Kidney epithelial cell (primary cell): ENCODE results near the gene TCAP. TPM values are rescaled to one million over a fixed set of nuclear protein-coding genes. Genes with fewer than 3 reads are reported as not detected.

ENCODE experiments used
- DNase-seq: peaks from one replicate; pipeline ENCODE4 v3.0.0-alpha.2; 2010; ENCODE audit warnings: low read depth
- H3K27me3 ChIP-seq: 2 replicates; pipeline ENCODE4 v1.6.0; 2011; ENCODE audit warnings: low read length; ENCODE audit not compliant: control insufficient read depth, insufficient read depth
- H3K36me3 ChIP-seq: 2 replicates; pipeline ENCODE4 v1.5.1; 2011; ENCODE audit warnings: low read length; ENCODE audit not compliant: control insufficient read depth, insufficient read depth
- H3K4me3 ChIP-seq: 2 replicates; pipeline ENCODE4 v1.5.1; 2011; ENCODE audit warnings: low read depth, mild to moderate bottlenecking, control low read depth, low read length
- total RNA-seq: library from RNA; depleted of rRNA; stranded (reverse); fragments of >200 nt; gene quantifications from 2 replicates; pipeline ENCODE4 v1.2.3, GENCODE V29; 2015
- TF ChIP-seq, protein P1 (sequence below): IDR thresholded peaks from 2 replicates; pipeline ENCODE4 v1.5.1; 2011; ENCODE audit warnings: mild to moderate bottlenecking, moderate library complexity, low read length, control low read depth, inconsistent platforms; ENCODE audit not compliant: insufficient read depth, poor library complexity, severe bottlenecking

Gene TCAP
- total RNA-seq, 1 donor from 2014 or later: 0.84 TPM

DNA sequence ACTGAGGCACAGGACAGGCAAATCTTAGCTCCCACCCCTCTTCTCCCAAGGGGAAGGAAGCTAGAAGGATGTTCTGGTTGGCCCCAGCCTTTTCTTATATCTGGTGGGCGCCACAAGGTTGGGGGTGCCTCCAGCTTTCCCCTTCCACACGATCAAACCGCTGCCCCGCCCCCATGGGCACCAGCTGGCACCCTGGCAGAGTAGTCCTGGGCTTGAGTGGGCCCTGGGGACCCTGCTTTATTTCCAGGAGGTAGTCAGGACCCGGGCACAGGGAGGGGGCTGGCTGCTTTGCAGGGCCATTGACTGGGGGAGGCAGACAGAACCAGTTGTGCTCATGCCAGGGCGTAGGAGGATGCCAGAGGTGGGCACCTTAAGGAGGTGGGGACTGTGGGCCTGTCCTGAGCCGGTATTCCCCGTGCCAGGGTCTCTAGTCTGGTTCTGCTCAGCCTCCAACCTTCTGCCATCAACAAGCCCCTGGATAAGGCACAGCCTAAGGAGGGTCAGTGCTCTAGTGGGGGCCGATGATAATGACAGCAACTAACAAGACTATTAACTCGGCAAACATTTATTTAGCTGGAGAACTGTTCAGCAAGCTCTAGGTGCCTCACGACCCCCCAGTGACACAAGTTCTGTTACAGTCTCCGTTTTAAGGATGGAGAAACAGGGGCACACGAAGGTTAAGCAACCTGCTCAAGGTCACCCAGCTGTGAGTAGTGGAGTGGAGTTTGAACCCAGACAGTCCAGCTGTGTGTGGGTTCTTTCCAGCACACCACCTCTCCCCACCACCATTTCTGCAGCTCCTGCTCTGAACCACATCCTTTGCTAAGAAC lies 46.0 kb upstream of the TCAP start:
- TF ChIP-seq, protein P1, sequence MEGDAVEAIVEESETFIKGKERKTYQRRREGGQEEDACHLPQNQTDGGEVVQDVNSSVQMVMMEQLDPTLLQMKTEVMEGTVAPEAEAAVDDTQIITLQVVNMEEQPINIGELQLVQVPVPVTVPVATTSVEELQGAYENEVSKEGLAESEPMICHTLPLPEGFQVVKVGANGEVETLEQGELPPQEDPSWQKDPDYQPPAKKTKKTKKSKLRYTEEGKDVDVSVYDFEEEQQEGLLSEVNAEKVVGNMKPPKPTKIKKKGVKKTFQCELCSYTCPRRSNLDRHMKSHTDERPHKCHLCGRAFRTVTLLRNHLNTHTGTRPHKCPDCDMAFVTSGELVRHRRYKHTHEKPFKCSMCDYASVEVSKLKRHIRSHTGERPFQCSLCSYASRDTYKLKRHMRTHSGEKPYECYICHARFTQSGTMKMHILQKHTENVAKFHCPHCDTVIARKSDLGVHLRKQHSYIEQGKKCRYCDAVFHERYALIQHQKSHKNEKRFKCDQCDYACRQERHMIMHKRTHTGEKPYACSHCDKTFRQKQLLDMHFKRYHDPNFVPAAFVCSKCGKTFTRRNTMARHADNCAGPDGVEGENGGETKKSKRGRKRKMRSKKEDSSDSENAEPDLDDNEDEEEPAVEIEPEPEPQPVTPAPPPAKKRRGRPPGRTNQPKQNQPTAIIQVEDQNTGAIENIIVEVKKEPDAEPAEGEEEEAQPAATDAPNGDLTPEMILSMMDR: no peak
- DNase-seq: no peak
- Histone ChIP-seq H3K27me3 (peaks cover 50% of the 10 kb centered on the region), H3K36me3 (no peaks in the 10 kb centered on the region), H3K4me3 (no peak overlapping the region)

DNA sequence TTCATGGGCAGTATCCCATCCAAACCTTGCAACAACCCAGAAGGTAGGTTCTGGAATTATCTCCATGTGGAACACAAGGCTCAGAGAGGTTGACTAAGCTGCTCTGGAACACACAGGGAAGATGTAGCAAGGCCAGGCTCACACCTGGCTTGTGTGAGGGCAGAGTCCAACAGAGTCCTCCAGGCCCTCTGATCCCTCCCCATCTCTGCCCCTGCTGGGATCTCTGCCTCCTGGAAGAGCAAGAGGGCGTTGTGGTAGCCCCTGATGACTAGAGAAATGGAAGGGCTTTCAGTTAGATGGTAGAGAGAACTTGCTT lies 45.4 kb upstream of the TCAP start:
- Histone ChIP-seq H3K36me3 (no peaks in the 10 kb centered on the region), H3K27me3 (peaks cover 51% of the 10 kb centered on the region), H3K4me3 (no peak overlapping the region)
- no peak for DNase-seq
- TF ChIP-seq, protein P1: no peak

- H3K36me3 ChIP-seq: no peaks in the 10 kb centered on the region
- no peak for DNase-seq
- TF ChIP-seq, protein P1: peak; percentile 100
- H3K4me3 ChIP-seq: no peak overlapping the region
- peaks cover 61% of the 10 kb centered on the region for H3K27me3 ChIP-seq
These were observed 43.4 kb upstream of the TCAP start for GRCh38 chr17:39621523-39622379.

GRCh38 chr17:39622380-39623006 lies 42.7 kb upstream of the TCAP start:
- H3K4me3 ChIP-seq: no peak overlapping the region
- H3K36me3 ChIP-seq: no peaks in the 10 kb centered on the region
- H3K27me3 ChIP-seq: peaks cover 61% of the 10 kb centered on the region
- no peak for DNase-seq
- TF ChIP-seq, protein P1: no peak

DNA sequence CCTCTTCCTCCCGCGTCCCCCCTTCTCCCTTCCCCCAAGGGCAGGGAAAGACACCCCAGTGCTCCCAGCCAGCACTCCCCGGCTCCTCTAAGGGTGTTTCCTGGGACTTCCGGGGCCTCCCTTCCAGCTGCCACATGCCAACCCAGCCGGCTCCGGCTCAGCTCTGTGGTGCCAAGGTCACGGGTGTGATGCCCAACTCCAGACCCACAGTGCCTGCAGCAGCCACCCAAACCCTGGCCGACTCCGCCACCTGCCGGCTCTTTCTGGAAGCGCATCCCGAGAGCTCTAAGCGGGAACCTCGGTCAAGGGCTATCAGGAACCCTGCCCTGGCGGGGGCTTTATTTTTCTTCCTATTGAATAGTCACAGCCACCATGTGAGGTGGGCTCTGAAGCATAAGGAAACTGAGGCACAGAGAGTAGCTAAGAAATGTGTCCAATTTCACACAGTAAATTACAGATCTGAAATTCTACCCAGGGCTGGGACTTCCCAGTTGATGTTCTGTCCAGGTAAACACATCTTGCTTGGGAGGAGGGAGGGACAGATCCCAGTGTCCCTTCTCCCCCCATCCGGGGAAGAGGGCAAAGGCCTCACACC lies 41.7 kb upstream of the TCAP start:
- H3K4me3 ChIP-seq: no peak overlapping the region
- H3K27me3 ChIP-seq: peaks cover 67% of the 10 kb centered on the region
- TF ChIP-seq, protein P1: peak; percentile 96
- no peaks in the 10 kb centered on the region for H3K36me3 ChIP-seq
- DNase-seq: no peak
